Osteoblast (primary cell): ENCODE data around the gene ATOH8. TPM values are rescaled to one million over a fixed set of nuclear protein-coding genes. Genes with fewer than 3 reads are reported as not detected.

Experiments
- DNase-seq: peaks from one replicate; pipeline ENCODE4 v3.0.0; 2011; ENCODE audit warnings: low spot score, mixed read lengths; ENCODE audit not compliant: insufficient read length; ENCODE audit errors: missing footprints
- H2AFZ ChIP-seq: 2 replicates; pipeline ENCODE4 v1.6.0; 2011; ENCODE audit warnings: mild to moderate bottlenecking, low read length
- H3K27ac ChIP-seq: 2 replicates; pipeline ENCODE4 v1.5.1; 2011; ENCODE audit warnings: mild to moderate bottlenecking, low read depth, low read length, moderate library complexity
- H3K27me3 ChIP-seq: 2 replicates; pipeline ENCODE4 v1.6.0; 2012; ENCODE audit warnings: mild to moderate bottlenecking, control low read depth, inconsistent platforms, low read length, moderate library complexity; ENCODE audit not compliant: insufficient read depth
- H3K36me3 ChIP-seq: 2 replicates; pipeline ENCODE4 v1.5.1; 2011; ENCODE audit warnings: mild to moderate bottlenecking, low read length, control low read depth, moderate library complexity; ENCODE audit not compliant: insufficient read depth
- H3K4me1 ChIP-seq: 2 replicates; pipeline ENCODE4 v1.5.1; 2011; ENCODE audit warnings: mild to moderate bottlenecking, low read length, control low read depth, moderate library complexity; ENCODE audit not compliant: insufficient read depth
- H3K4me2 ChIP-seq: 2 replicates; pipeline ENCODE4 v1.6.0; 2011; ENCODE audit warnings: mild to moderate bottlenecking, low read length; ENCODE audit not compliant: insufficient read depth
- H3K4me3 ChIP-seq: fragments of 200-600 bp; sonication (generic); 3 replicates; pipeline ENCODE4 v1.5.1; 2012; ENCODE audit warnings: mild to moderate bottlenecking, low read length, inconsistent platforms; ENCODE audit not compliant: insufficient read depth
- H3K79me2 ChIP-seq: 2 replicates; pipeline ENCODE4 v1.6.0; 2012; ENCODE audit warnings: mild to moderate bottlenecking, low read length, control low read depth, inconsistent platforms; ENCODE audit not compliant: insufficient read depth
- H3K9me3 ChIP-seq: 2 replicates; pipeline ENCODE4 v1.5.1; 2011; ENCODE audit warnings: low read depth, low read length, control low read depth
- H4K20me1 ChIP-seq: 2 replicates; pipeline ENCODE4 v1.6.0; 2012; ENCODE audit warnings: mild to moderate bottlenecking, low read length, control low read depth; ENCODE audit not compliant: insufficient read depth
- CTCF ChIP-seq: IDR thresholded peaks from 2 replicates; pipeline ENCODE4 v1.5.1; 2011; ENCODE audit warnings: mild to moderate bottlenecking, low read depth, low read length, moderate library complexity; ENCODE audit errors: extremely low read depth
- total RNA-seq: library from RNA; depleted of rRNA; stranded (reverse); fragments of >200 nt; gene quantifications from 2 replicates; pipeline ENCODE4 v1.2.3, GENCODE V29; 2012

The ATOH8 gene
- total RNA-seq, 1 donor = 35.1 TPM

DNA sequence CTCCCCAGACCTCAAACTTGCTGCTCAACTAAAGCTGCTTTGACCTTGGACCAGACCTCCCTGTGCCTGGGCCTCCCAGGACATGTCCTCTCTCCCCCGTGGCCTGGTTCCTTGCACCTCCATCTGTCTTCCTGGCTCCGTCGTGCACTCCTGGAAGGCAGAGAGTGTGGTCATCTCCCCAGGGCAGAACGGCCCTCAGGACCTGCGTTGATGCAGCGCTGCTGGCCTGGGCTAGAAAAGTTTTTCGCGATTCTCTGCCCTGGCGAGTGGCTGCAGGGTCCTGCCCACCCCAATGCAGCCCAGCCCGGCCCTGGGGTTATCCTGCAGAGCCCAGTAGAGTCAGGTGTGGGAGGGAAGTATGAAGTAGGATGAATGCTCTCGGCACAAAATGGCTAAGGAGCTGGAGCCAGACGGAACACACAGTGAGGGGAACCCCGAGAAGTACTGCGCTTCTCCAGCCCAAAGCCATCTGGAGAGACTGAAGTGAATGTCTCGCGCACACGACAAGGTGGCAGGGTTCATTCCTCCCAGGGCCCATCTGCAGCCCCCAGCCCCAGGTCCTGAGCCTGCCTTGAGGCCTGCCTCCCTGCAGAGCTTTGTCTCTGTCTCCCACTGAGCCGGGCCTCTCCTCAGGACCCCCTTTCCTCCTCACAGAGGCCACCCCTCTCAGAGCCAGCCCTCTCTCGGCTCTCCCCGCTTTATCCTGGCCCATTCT, 41.7 kb downstream of the ATOH8 start:
- no peak for DNase-seq
- Histone ChIP-seq H4K20me1 (no peaks in the 10 kb centered on the region), H3K79me2 (no peaks in the 10 kb centered on the region), H3K36me3 (no peaks in the 10 kb centered on the region), H3K27me3 (no peaks in the 10 kb centered on the region), H3K9me3 (no peaks in the 10 kb centered on the region), H3K27ac (no peak overlapping the region), H2AFZ (no peak overlapping the region), H3K4me1 (peaks cover 26% of the 10 kb centered on the region), H3K4me2 (no peak overlapping the region), H3K4me3 (no peak overlapping the region)
- TF ChIP-seq CTCF = no peak

- H3K79me2 ChIP-seq = no peaks in the 10 kb centered on the region
- no peak for DNase-seq
- no peaks in the 10 kb centered on the region for H4K20me1 ChIP-seq
- H3K27me3 ChIP-seq = no peaks in the 10 kb centered on the region
- no peak overlapping the region for H3K4me2 ChIP-seq
- no peak overlapping the region for H2AFZ ChIP-seq
- H3K9me3 ChIP-seq = peaks cover 1% of the 10 kb centered on the region
- no peaks in the 10 kb centered on the region for H3K36me3 ChIP-seq
- peaks cover 26% of the 10 kb centered on the region for H3K4me1 ChIP-seq
- H3K27ac ChIP-seq = no peak overlapping the region
- no peak for TF ChIP-seq CTCF
- H3K4me3 ChIP-seq = no peak overlapping the region
These were observed 42.2 kb downstream of the ATOH8 start for GRCh38 chr2:85796046-85796340.

- H3K27me3 ChIP-seq = no peaks in the 10 kb centered on the region
- no peaks in the 10 kb centered on the region for H3K79me2 ChIP-seq
- no peak overlapping the region for H2AFZ ChIP-seq
- no peak for TF ChIP-seq CTCF
- no peaks in the 10 kb centered on the region for H4K20me1 ChIP-seq
- H3K9me3 ChIP-seq = peaks cover 4% of the 10 kb centered on the region
- peaks cover 26% of the 10 kb centered on the region for H3K4me1 ChIP-seq
- H3K4me2 ChIP-seq = no peak overlapping the region
- no peak overlapping the region for H3K27ac ChIP-seq
- peak; percentile 87 for DNase-seq
- no peaks in the 10 kb centered on the region for H3K36me3 ChIP-seq
- no peak overlapping the region for H3K4me3 ChIP-seq
These were observed 42.8 kb downstream of the ATOH8 start for GRCh38 chr2:85796341-85797262.

DNA sequence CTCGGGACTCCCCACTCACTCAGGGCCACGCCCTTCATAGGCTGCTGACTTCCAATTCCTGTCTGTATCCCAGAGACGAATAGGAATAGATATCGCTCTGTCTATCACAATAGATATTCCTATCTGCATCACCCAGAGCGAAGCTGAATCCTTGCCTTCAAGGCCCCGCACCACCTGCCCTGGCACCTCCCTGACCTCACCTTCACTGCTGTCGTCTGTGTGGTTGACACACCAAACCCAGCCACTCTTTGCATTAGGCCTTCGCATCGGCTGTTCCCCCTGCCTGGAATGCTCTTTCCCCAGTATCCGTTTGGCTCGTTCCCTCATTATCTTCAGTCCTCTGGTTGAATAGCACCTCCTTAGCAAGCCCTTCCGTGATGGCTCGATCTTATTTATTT, 43.5 kb downstream of the ATOH8 start:
- H3K4me2 ChIP-seq = no peak overlapping the region
- H3K9me3 ChIP-seq = peaks cover 4% of the 10 kb centered on the region
- H3K27me3 ChIP-seq = no peaks in the 10 kb centered on the region
- no peaks in the 10 kb centered on the region for H3K36me3 ChIP-seq
- H4K20me1 ChIP-seq = no peaks in the 10 kb centered on the region
- H3K79me2 ChIP-seq = no peaks in the 10 kb centered on the region
- H3K27ac ChIP-seq = no peak overlapping the region
- DNase-seq = no peak
- no peak overlapping the region for H3K4me3 ChIP-seq
- no peak overlapping the region for H2AFZ ChIP-seq
- peaks cover 19% of the 10 kb centered on the region for H3K4me1 ChIP-seq
- TF ChIP-seq CTCF = no peak
